ENCODE measurements around the gene CDR2L. TPM values are rescaled to one million over a fixed set of nuclear protein-coding genes. Genes with fewer than 3 reads are reported as not detected.

CDR2L gene
- total RNA-seq, 1 donor from 2014 or later: 22.8 TPM

DNA sequence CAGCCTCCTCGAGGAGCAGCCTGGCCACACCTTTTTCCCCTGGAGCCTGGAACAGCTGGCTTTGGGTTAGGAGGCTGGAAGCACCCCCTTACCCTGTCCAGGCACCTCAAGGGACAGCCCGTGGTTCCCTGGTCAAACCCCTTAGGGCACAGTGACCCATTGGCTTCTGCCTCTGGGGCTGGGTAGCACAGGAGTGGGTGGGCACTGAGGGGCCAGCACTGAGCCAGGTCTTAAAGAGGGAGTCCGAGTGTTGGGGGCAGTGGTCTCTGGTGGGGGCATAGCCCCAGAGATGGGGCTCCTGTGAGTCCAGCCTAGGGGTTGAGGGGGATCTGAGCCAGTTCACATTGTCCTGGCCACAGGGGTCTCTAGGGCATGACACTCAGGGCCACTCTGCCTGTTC is 36.4 kb upstream of the CDR2L start:
- Mint-ChIP-seq H3K4me1 (peaks cover 5% of the 10 kb centered on the region), H3K27me3 (ENCODE audit: low read depth) (peaks cover 11% of the 10 kb centered on the region), H3K36me3 (peaks cover 5% of the 10 kb centered on the region), H3K4me3 (no peak overlapping the region), H3K27ac (no peak overlapping the region), H3K9me3 (no peaks in the 10 kb centered on the region)
- no peak for DNase-seq (ENCODE audit: low spot score in 2 of 2, unreplicated experiment in 2 of 2)
- TF ChIP-seq, protein P1, sequence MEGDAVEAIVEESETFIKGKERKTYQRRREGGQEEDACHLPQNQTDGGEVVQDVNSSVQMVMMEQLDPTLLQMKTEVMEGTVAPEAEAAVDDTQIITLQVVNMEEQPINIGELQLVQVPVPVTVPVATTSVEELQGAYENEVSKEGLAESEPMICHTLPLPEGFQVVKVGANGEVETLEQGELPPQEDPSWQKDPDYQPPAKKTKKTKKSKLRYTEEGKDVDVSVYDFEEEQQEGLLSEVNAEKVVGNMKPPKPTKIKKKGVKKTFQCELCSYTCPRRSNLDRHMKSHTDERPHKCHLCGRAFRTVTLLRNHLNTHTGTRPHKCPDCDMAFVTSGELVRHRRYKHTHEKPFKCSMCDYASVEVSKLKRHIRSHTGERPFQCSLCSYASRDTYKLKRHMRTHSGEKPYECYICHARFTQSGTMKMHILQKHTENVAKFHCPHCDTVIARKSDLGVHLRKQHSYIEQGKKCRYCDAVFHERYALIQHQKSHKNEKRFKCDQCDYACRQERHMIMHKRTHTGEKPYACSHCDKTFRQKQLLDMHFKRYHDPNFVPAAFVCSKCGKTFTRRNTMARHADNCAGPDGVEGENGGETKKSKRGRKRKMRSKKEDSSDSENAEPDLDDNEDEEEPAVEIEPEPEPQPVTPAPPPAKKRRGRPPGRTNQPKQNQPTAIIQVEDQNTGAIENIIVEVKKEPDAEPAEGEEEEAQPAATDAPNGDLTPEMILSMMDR (IDR thresholded peaks at IDR 0.05; ENCODE audit: unreplicated experiment): no peak

DNA sequence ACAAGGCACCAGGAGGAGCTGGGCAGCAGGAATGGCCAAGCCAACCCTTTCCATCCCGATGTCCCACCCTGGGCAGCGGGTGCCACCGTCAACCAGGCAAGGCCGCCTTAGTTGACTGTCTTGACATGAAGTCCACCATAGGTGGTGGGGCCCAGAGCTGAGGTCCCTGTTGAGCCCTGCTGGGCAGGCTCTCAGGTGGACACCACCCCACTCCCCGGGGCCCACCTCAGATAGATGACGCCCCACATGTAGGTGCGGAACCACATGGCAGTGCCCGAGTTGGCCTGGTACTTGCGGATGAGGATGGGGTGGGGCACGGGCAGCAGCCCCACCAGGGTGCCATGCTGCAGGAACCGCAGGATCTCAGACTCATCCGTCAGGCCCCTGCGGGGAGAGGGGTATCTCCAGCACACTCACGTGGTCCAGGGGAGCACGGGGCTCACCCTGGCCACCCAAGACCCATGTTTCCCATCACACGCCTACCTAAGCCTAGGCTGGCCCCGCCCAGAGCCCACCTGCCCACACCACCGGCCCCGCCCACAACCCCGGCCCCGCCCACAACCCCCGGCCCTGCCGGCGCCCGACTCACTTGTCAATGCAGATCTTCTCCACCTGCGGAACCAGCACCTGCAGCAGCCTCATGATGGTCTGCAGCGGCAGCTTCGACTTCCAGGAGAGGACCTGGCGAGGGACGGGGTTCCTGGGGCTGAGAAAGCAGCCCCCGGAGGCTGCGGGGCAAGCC is 35.6 kb upstream of the CDR2L start:
- peaks cover 5% of the 10 kb centered on the region for H3K36me3 Mint-ChIP-seq
- no peaks in the 10 kb centered on the region for H3K9me3 Mint-ChIP-seq
- H3K4me3 Mint-ChIP-seq: no peak overlapping the region
- DNase-seq (ENCODE audit: low spot score in 2 of 2, unreplicated experiment in 2 of 2): no peak
- TF ChIP-seq, protein P1 (IDR thresholded peaks at IDR 0.05; ENCODE audit: unreplicated experiment): no peak
- peaks cover 5% of the 10 kb centered on the region for H3K4me1 Mint-ChIP-seq
- H3K27me3 Mint-ChIP-seq (ENCODE audit: low read depth): peaks cover 7% of the 10 kb centered on the region
- no peak overlapping the region for H3K27ac Mint-ChIP-seq

DNA sequence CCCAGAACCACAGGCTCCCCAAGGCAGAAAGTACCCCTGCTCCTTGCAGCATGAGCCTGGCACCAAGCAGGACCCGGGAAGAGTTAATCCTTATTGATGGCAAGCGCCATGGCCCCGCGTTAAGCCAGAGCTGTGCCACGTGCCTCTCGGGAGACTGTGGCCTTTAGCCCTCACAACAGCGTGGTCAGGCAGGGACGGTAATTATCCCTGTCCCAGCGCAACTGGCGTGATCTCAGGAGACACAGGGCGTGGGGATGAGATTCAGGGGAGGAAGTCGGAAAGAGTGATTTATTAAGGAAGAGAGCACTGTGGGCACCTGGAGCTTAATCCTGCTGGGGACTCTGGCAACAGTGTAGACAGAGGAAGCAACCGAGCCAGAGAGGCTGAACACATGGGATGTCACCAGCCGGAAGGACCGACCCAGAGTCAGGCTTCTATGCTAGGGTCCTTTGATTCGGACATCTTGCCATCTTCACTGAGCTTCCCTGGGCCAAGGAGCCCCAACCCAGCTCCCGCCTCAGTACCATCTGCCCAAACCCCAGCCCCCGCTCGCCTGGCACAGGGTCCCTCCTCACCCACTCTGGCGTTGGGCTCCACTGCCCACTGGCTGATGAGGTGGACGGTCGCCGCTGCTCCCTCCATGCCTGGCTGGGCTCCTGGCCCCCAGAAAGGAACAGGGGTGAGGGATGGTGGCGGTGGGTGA is 34.9 kb upstream of the CDR2L start:
- H3K4me1 Mint-ChIP-seq: peaks cover 5% of the 10 kb centered on the region
- no peak overlapping the region for H3K4me3 Mint-ChIP-seq
- peaks cover 7% of the 10 kb centered on the region for H3K27me3 Mint-ChIP-seq (ENCODE audit: low read depth)
- H3K27ac Mint-ChIP-seq: no peak overlapping the region
- H3K36me3 Mint-ChIP-seq: peaks cover 5% of the 10 kb centered on the region
- TF ChIP-seq, protein P1 (IDR thresholded peaks at IDR 0.05; ENCODE audit: unreplicated experiment): no peak
- no peaks in the 10 kb centered on the region for H3K9me3 Mint-ChIP-seq
- no peak for DNase-seq (ENCODE audit: low spot score in 2 of 2, unreplicated experiment in 2 of 2)

DNA sequence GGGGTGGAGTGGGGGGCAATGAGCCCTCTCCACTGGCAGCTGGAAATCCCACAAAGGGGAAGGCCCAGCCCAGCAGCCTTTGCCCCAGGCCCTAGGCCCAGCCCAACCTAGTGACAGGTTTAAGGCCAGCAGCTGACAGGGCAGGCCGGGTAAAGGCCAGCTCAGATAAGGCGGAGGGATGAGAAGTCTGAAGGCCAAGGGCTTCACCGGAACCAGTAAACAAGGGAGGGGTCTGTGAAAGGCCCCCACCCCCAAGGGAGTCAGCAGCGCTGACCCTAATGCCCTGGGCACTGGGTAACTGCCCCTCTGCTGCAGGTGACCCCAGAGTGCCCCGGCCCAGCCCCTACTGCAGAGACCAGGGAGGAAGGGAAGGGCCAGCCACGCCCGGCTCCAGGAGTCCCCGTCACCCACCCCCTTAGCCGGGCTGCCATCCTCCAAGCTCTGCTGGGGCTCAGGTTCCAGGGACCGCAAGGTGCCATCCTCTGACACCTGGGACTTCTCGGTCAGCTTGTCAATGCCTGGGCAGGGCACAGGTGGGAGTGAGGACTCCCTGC is 34.2 kb upstream of the CDR2L start:
- TF ChIP-seq, protein P1 (IDR thresholded peaks at IDR 0.05; ENCODE audit: unreplicated experiment): no peak
- no peak for DNase-seq (ENCODE audit: low spot score in 2 of 2, unreplicated experiment in 2 of 2)
- Mint-ChIP-seq H3K27me3 (ENCODE audit: low read depth) (peaks cover 6% of the 10 kb centered on the region), H3K36me3 (peaks cover 5% of the 10 kb centered on the region), H3K9me3 (no peaks in the 10 kb centered on the region), H3K4me3 (no peak overlapping the region), H3K27ac (no peak overlapping the region), H3K4me1 (peaks cover 5% of the 10 kb centered on the region)

DNA sequence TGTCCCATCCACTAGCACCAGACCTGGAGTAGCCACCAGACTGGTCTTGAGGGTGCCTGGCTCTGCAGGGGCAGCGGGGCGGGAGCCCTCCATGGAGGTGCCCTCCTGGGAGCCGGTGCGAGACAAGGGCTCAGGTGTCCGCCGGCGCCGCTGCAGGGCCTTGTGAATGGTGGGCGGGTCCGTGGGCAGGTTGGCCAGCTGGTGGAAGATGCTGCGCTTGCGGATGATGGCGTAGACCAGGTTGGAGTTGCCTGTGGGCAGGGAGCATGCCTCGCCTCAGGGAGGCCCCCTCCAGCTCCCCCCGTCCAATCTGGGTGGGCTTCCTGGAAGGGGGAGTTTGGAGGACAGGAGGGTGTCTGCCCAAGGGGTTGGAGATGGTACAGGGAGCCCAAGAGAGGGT is 33.3 kb upstream of the CDR2L start:
- peaks cover 5% of the 10 kb centered on the region for H3K4me1 Mint-ChIP-seq
- H3K27me3 Mint-ChIP-seq (ENCODE audit: low read depth): peaks cover 4% of the 10 kb centered on the region
- peaks cover 5% of the 10 kb centered on the region for H3K36me3 Mint-ChIP-seq
- no peak overlapping the region for H3K4me3 Mint-ChIP-seq
- no peak for DNase-seq (ENCODE audit: low spot score in 2 of 2, unreplicated experiment in 2 of 2)
- TF ChIP-seq, protein P1 (IDR thresholded peaks at IDR 0.05; ENCODE audit: unreplicated experiment): no peak
- no peaks in the 10 kb centered on the region for H3K9me3 Mint-ChIP-seq
- no peak overlapping the region for H3K27ac Mint-ChIP-seq
